Vagina (tissue), 2 donors: Measurements from ENCODE around the gene LRRN4CL. TPM values are rescaled to one million over a fixed set of nuclear protein-coding genes. Genes with fewer than 3 reads are reported as not detected.

ENCODE experiments used
- DNase-seq, 2 donors: peaks; one replicate each; pipeline ENCODE4 v3.0.0-alpha.2; 2017; ENCODE audit errors: extremely low spot score in 2 of 2
- H3K27ac ChIP-seq: fragments of 200-600 bp; sonication (generic); one replicate; pipeline ENCODE4 v1.5.1; 2019
- H3K27me3 ChIP-seq: fragments of 200-600 bp; sonication (generic); one replicate; pipeline ENCODE4 v1.5.1; 2019
- H3K36me3 ChIP-seq, 2 donors: fragments of 200-600 bp; sonication (generic); one replicate each; pipeline ENCODE4 v1.5.1; 2017 to 2019
- H3K4me1 ChIP-seq: fragments of 200-600 bp; sonication (generic); one replicate; pipeline ENCODE4 v1.5.1; 2019
- H3K4me3 ChIP-seq, 2 donors: fragments of 200-600 bp; sonication (generic); 1 replicate in 1 of 2; 2 replicates in 1 of 2; pipeline ENCODE4 v1.5.1; 2016 to 2019
- H3K9me3 ChIP-seq: fragments of 200-600 bp; sonication (generic); one replicate; pipeline ENCODE4 v1.5.1; 2019
- CTCF ChIP-seq, 3 experiments: fragments of 450-650 bp in 2 of 3; fragments of 200-600 bp in 1 of 3; sonication (generic) in 1 of 3; IDR thresholded peaks; one replicate each; pipeline ENCODE4 v1.5.1; 2017 to 2019; ENCODE audit warnings: antibody characterized with exemption in 3 of 3, mild to moderate bottlenecking in 2 of 3, moderate library complexity in 2 of 3
- POLR2A ChIP-seq, 2 donors: fragments of 450-650 bp; IDR thresholded peaks; one replicate each; pipeline ENCODE4 v1.6.1; 2017; ENCODE audit warnings: antibody characterized with exemption in 2 of 2, mild to moderate bottlenecking in 2 of 2, moderate library complexity in 2 of 2
- POLR2AphosphoS5 ChIP-seq, 2 donors: sonication (generic); formaldehyde crosslinking; IDR thresholded peaks; one replicate each; pipeline ENCODE4 v1.9.0; 2017; ENCODE audit warnings: antibody characterized with exemption in 2 of 2, mild to moderate bottlenecking in 2 of 2, low read depth in 1 of 2; ENCODE audit not compliant: insufficient read depth in 1 of 2
- intact Hi-C: fragments of 100-400 bp; cut with DNase I; formaldehyde crosslinking; loops from one replicate; pipeline ENCODE4 v1.15.1; 2023
- total RNA-seq: library from RNA; depleted of rRNA; stranded (reverse); fragments of >200 nt; gene quantifications from one replicate; pipeline ENCODE4 v1.2.3, GENCODE V29; 2016

The LRRN4CL gene
- total RNA-seq, 1 donor from 2014 or later = 45.2 TPM

- Histone ChIP-seq H3K4me3 (peak overlapping the region; percentile 71 to 90), H3K27me3 (no peaks in the 10 kb centered on the region), H3K36me3 (peaks cover 5 to 34% of the 10 kb centered on the region in 2 donors), H3K4me1 (peaks cover 49% of the 10 kb centered on the region), H3K27ac (peak overlapping the region; percentile 93), H3K9me3 (no peaks in the 10 kb centered on the region)
- TF ChIP-seq CTCF (IDR thresholded peaks at IDR 0.05) = no peak
- no peak for TF ChIP-seq POLR2AphosphoS5 (IDR thresholded peaks at IDR 0.05; ENCODE audit: insufficient read depth in 1 of 2, low read depth in 1 of 2)
- TF ChIP-seq POLR2A (IDR thresholded peaks at IDR 0.05) = no peak
- DNase-seq = no peak
- intact Hi-C loops = loop anchor here (5.0 kb wide), 1 partner anchor 47 kb away; the partner anchor contains the start of gene TAF6L
Measured at GRCh38 chr11:62725646-62726045, 36.3 kb upstream of the LRRN4CL start.

GRCh38 chr11:62724171-62724570 lies 34.8 kb upstream of the LRRN4CL start:
- peaks cover 35% of the 10 kb centered on the region for H3K4me1 ChIP-seq
- intact Hi-C loops = no loop called here
- no peak for DNase-seq

GRCh38 chr11:62721994-62722393 lies 32.7 kb upstream of the LRRN4CL start:
- Histone ChIP-seq H3K4me3 (no peak overlapping the region), H3K27me3 (no peaks in the 10 kb centered on the region), H3K4me1 (peaks cover 35% of the 10 kb centered on the region), H3K27ac (no peak overlapping the region), H3K9me3 (no peaks in the 10 kb centered on the region), H3K36me3 (peaks cover 5 to 69% of the 10 kb centered on the region in 2 donors)
- no peak for DNase-seq
- TF ChIP-seq POLR2A (IDR thresholded peaks at IDR 0.05) (no peak), CTCF (IDR thresholded peaks at IDR 0.05) (no peak), POLR2AphosphoS5 (IDR thresholded peaks at IDR 0.05; ENCODE audit: insufficient read depth in 1 of 2, low read depth in 1 of 2) (no peak)
- intact Hi-C loops = no loop called here

More at GRCh38 chr11:62724171-62724570, 34.8 kb upstream of the LRRN4CL start:
- no peaks in the 10 kb centered on the region for H3K9me3 ChIP-seq
- TF ChIP-seq CTCF (IDR thresholded peaks at IDR 0.05) (no peak), POLR2AphosphoS5 (IDR thresholded peaks at IDR 0.05; ENCODE audit: insufficient read depth in 1 of 2, low read depth in 1 of 2) (no peak), POLR2A (IDR thresholded peaks at IDR 0.05) (no peak)
- H3K27ac ChIP-seq = no peak overlapping the region
- peaks cover 5 to 47% of the 10 kb centered on the region in 2 donors for H3K36me3 ChIP-seq
- H3K27me3 ChIP-seq = no peaks in the 10 kb centered on the region
- H3K4me3 ChIP-seq = peak overlapping the region in 1 of 2 donors; percentile 71

GRCh38 chr11:62719302-62719978 lies 30.1 kb upstream of the LRRN4CL start:
- no peak overlapping the region for H3K27ac ChIP-seq
- intact Hi-C loops = no loop called here
- H3K27me3 ChIP-seq = no peaks in the 10 kb centered on the region
- peaks cover 5 to 94% of the 10 kb centered on the region in 2 donors for H3K36me3 ChIP-seq
- H3K9me3 ChIP-seq = no peaks in the 10 kb centered on the region
- no peak for TF ChIP-seq POLR2AphosphoS5 (IDR thresholded peaks at IDR 0.05; ENCODE audit: insufficient read depth in 1 of 2, low read depth in 1 of 2)
- TF ChIP-seq CTCF (IDR thresholded peaks at IDR 0.05) = no peak
- TF ChIP-seq POLR2A (IDR thresholded peaks at IDR 0.05) = no peak
- no peak overlapping the region for H3K4me3 ChIP-seq
- DNase-seq = no peak
- peaks cover 15% of the 10 kb centered on the region for H3K4me1 ChIP-seq

- H3K36me3 ChIP-seq = peaks cover 0 to 96% of the 10 kb centered on the region in 2 donors
- H3K27me3 ChIP-seq = no peaks in the 10 kb centered on the region
- intact Hi-C loops = no loop called here
- H3K4me1 ChIP-seq = no peaks in the 10 kb centered on the region
- DNase-seq = no peak
- H3K9me3 ChIP-seq = no peaks in the 10 kb centered on the region
- H3K27ac ChIP-seq = no peak overlapping the region
- no peak overlapping the region for H3K4me3 ChIP-seq
- TF ChIP-seq CTCF (IDR thresholded peaks at IDR 0.05) (no peak), POLR2A (IDR thresholded peaks at IDR 0.05) (no peak), POLR2AphosphoS5 (IDR thresholded peaks at IDR 0.05; ENCODE audit: insufficient read depth in 1 of 2, low read depth in 1 of 2) (no peak)
Measured at GRCh38 chr11:62716816-62717215, 27.5 kb upstream of the LRRN4CL start.
